GM19372 (cell line): Measurements from ENCODE around the gene DENND5A.
"Not testable (repeated sequence)": the region's sequence is repeated elsewhere in the genome, so short reads cannot be mapped to it uniquely, and the experiment has no call there.

ENCODE experiments used
- ATAC-seq: cut with Tn5 transposase; IDR thresholded peaks from one replicate; pipeline ENCODE4 v1.9.1; 2021; ENCODE audit warnings: mild to moderate bottlenecking, low read depth, moderate library complexity; ENCODE audit not compliant: unreplicated experiment

DENND5A gene

GRCh38 chr11:9179141-9179540 is 86.0 kb downstream of the DENND5A start:
- no peak for ATAC-seq

GRCh38 chr11:9178716-9179115 is 86.4 kb downstream of the DENND5A start:
- ATAC-seq: no peak

GRCh38 chr11:9177438-9178091 is 87.6 kb downstream of the DENND5A start:
- no peak for ATAC-seq

- no peak for ATAC-seq
Measured at GRCh38 chr11:9176550-9176949, 88.6 kb downstream of the DENND5A start.

- ATAC-seq: no peak
Measured at GRCh38 chr11:9176136-9176535, 89.0 kb downstream of the DENND5A start.

GRCh38 chr11:9172389-9172788 is 92.8 kb downstream of the DENND5A start:
- no peak for ATAC-seq

GRCh38 chr11:9170450-9170849 is 94.7 kb downstream of the DENND5A start:
- ATAC-seq: no peak

GRCh38 chr11:9169595-9170295 is 95.4 kb downstream of the DENND5A start:
- no peak for ATAC-seq

- ATAC-seq: not testable (repeated sequence)
Measured at GRCh38 chr11:9161991-9162390, 103.2 kb downstream of the DENND5A start.

GRCh38 chr11:9160166-9160565 is 105.0 kb downstream of the DENND5A start:
- no peak for ATAC-seq

GRCh38 chr11:9158898-9159391 is 106.2 kb downstream of the DENND5A start:
- ATAC-seq: no peak

- no peak for ATAC-seq
Measured at GRCh38 chr11:9155930-9156329, 109.2 kb downstream of the DENND5A start.

- no peak for ATAC-seq
Measured at GRCh38 chr11:9153651-9154050, 111.5 kb downstream of the DENND5A start.

GRCh38 chr11:9151631-9152030 is 113.5 kb downstream of the DENND5A start:
- no peak for ATAC-seq

GRCh38 chr11:9150926-9151325 is 114.2 kb downstream of the DENND5A start:
- ATAC-seq: no peak

- ATAC-seq: no peak
Measured at GRCh38 chr11:9150501-9150900, 114.6 kb downstream of the DENND5A start.

- no peak for ATAC-seq
Measured at GRCh38 chr11:9148727-9149126, 116.4 kb downstream of the DENND5A start.

GRCh38 chr11:9148035-9148434 is 117.1 kb downstream of the DENND5A start:
- ATAC-seq: no peak

- no peak for ATAC-seq
Measured at GRCh38 chr11:9146477-9146876, 118.7 kb downstream of the DENND5A start.

- no peak for ATAC-seq
Measured at GRCh38 chr11:9145283-9145682, 119.9 kb downstream of the DENND5A start.

- no peak for ATAC-seq
Measured at GRCh38 chr11:9144828-9145227, 120.3 kb downstream of the DENND5A start.

GRCh38 chr11:9143721-9144120 is 121.4 kb downstream of the DENND5A start:
- ATAC-seq: no peak
